Liver (tissue), 9 donors: ENCODE results near the gene LECT2. TPM values are rescaled to one million over a fixed set of nuclear protein-coding genes. Genes with fewer than 3 reads are reported as not detected.

Source experiments
- DNase-seq: peaks from one replicate; pipeline ENCODE4 v3.0.0-alpha.2; 2017; ENCODE audit warnings: low spot score
- H3K27ac ChIP-seq, 2 donors: one replicate each; pipeline ENCODE4 v1.7.0; 2013; ENCODE audit warnings: inconsistent platforms in 2 of 2, low read length in 2 of 2, control low read depth in 1 of 2, low read depth in 1 of 2, mild to moderate bottlenecking in 1 of 2
- H3K27me3 ChIP-seq, 4 donors: one replicate each; pipeline versions ENCODE4 v1.6.1 to v1.7.0; 2013; ENCODE audit warnings: low read length in 3 of 4, inconsistent platforms in 1 of 4, mild to moderate bottlenecking in 1 of 4, moderate library complexity in 1 of 4; ENCODE audit not compliant: control insufficient read depth in 4 of 4, insufficient read depth in 4 of 4
- H3K36me3 ChIP-seq, 4 donors: one replicate each; pipeline versions ENCODE4 v1.6.1 to v1.7.0; 2013; ENCODE audit warnings: low read length in 3 of 4, mild to moderate bottlenecking in 3 of 4, low read depth in 1 of 4, moderate library complexity in 1 of 4; ENCODE audit not compliant: control insufficient read depth in 4 of 4, insufficient read depth in 3 of 4
- H3K4me1 ChIP-seq, 4 donors: one replicate each; pipeline versions ENCODE4 v1.6.1 to v1.7.0; 2013; ENCODE audit warnings: low read length in 3 of 4, mild to moderate bottlenecking in 3 of 4, moderate library complexity in 1 of 4; ENCODE audit not compliant: control insufficient read depth in 4 of 4, insufficient read depth in 4 of 4
- H3K4me3 ChIP-seq, 3 donors: one replicate each; pipeline versions ENCODE4 v1.6.1 to v1.7.0; 2013; ENCODE audit warnings: low read length in 3 of 3, control low read depth in 1 of 3, low read depth in 1 of 3, mild to moderate bottlenecking in 1 of 3
- H3K9ac ChIP-seq, 2 donors: one replicate each; pipeline ENCODE4 v1.7.0; 2013; ENCODE audit warnings: low read length in 2 of 2, mild to moderate bottlenecking in 2 of 2, moderate library complexity in 2 of 2, control low read depth in 1 of 2, low read depth in 1 of 2
- H3K9me3 ChIP-seq, 4 donors: one replicate each; pipeline versions ENCODE4 v1.6.1 to v1.7.0; 2013; ENCODE audit warnings: low read length in 3 of 4; ENCODE audit not compliant: control insufficient read depth in 4 of 4
- ATF3 ChIP-seq: IDR thresholded peaks from 2 replicates; pipeline ENCODE4 v1.6.1; 2016; ENCODE audit warnings: antibody characterized with exemption
- CTCF ChIP-seq: fragments of 150-350 bp; IDR thresholded peaks from 2 replicates; pipeline ENCODE4 v1.5.1; 2017; ENCODE audit warnings: improper control_type of control experiment, low read depth, low read length; ENCODE audit not compliant: missing input control
- EGR1 ChIP-seq, 2 donors: IDR thresholded peaks; 2 replicates each; pipeline ENCODE4 v1.6.1; 2016 to 2018; ENCODE audit warnings: antibody characterized with exemption in 2 of 2, low read depth in 2 of 2
- FOXA1 ChIP-seq: IDR thresholded peaks from 2 replicates; pipeline ENCODE4 v1.6.1; 2016; ENCODE audit warnings: antibody characterized with exemption
- FOXA2 ChIP-seq: IDR thresholded peaks from 2 replicates; pipeline ENCODE4 v1.6.1; 2016; ENCODE audit warnings: antibody characterized with exemption
- GABPA ChIP-seq, 2 donors: IDR thresholded peaks in 1 of 2; conservative IDR thresholded peaks in 1 of 2; 2 replicates each; pipeline ENCODE4 v1.6.1; 2016; ENCODE audit warnings: antibody characterized with exemption in 2 of 2, mild to moderate bottlenecking in 1 of 2, moderate library complexity in 1 of 2
- HNF4A ChIP-seq, 2 donors: conservative IDR thresholded peaks; 2 replicates each; pipeline ENCODE4 v1.6.1; 2016; ENCODE audit warnings: antibody characterized with exemption in 2 of 2, mild to moderate bottlenecking in 2 of 2
- HNF4G ChIP-seq: IDR thresholded peaks from 2 replicates; pipeline ENCODE4 v1.6.1; 2016; ENCODE audit warnings: antibody characterized with exemption
- JUND ChIP-seq, 2 donors: IDR thresholded peaks; 2 replicates each; pipeline ENCODE4 v1.6.1; 2016; ENCODE audit warnings: antibody characterized with exemption in 2 of 2
- MAX ChIP-seq: IDR thresholded peaks from 2 replicates; pipeline ENCODE4 v1.6.1; 2016; ENCODE audit warnings: antibody characterized with exemption
- NR2F2 ChIP-seq: IDR thresholded peaks from 2 replicates; pipeline ENCODE4 v1.6.1; 2016; ENCODE audit warnings: antibody characterized with exemption
- RAD21 ChIP-seq, 2 donors: IDR thresholded peaks; 2 replicates each; pipeline ENCODE4 v1.6.1; 2016; ENCODE audit warnings: antibody characterized with exemption in 2 of 2, mild to moderate bottlenecking in 2 of 2
- REST ChIP-seq: IDR thresholded peaks from 2 replicates; pipeline ENCODE4 v1.6.1; 2016; ENCODE audit warnings: antibody characterized with exemption, mild to moderate bottlenecking
- RXRA ChIP-seq, 2 donors: IDR thresholded peaks; 2 replicates each; pipeline ENCODE4 v1.6.1; 2017 to 2018; ENCODE audit warnings: antibody characterized with exemption in 2 of 2, mild to moderate bottlenecking in 1 of 2
- SP1 ChIP-seq: IDR thresholded peaks from 2 replicates; pipeline ENCODE4 v1.6.1; 2018; ENCODE audit warnings: antibody characterized with exemption, mild to moderate bottlenecking
- TAF1 ChIP-seq: conservative IDR thresholded peaks from 2 replicates; pipeline ENCODE4 v1.6.1; 2016; ENCODE audit warnings: antibody characterized with exemption, mild to moderate bottlenecking
- YY1 ChIP-seq: IDR thresholded peaks from 2 replicates; pipeline ENCODE4 v1.6.1; 2016; ENCODE audit warnings: antibody characterized with exemption, mild to moderate bottlenecking
- ZBTB33 ChIP-seq: IDR thresholded peaks from 2 replicates; pipeline ENCODE4 v1.6.1; 2016; ENCODE audit warnings: antibody characterized with exemption
- WGBS: extraction: QIAGEN DNeasy Blood & Tissue Kit; methylation state at CpG from one replicate; pipeline ENCODE4 v1.1.7; 2013; 5-methylcytosine and 5-hydroxymethylcytosine counted together
- polyA plus RNA-seq, 2 donors: library from polyadenylated mRNA; stranded (reverse) in 1 of 2; unstranded in 1 of 2; fragments of 200-250 nt in 1 of 2; fragments of >200 nt in 1 of 2; fragmentation: Nextera tagmentation in 1 of 2; extraction: Ambion mirVana in 1 of 2; gene quantifications; one replicate each; pipeline versions ENCODE4 v1.2.1 to v1.2.3, GENCODE V29; 2013 to 2015
- total RNA-seq, 2 donors: library from RNA; depleted of rRNA; stranded (reverse); fragments of >200 nt; gene quantifications; one replicate each; pipeline ENCODE4 v1.2.3, GENCODE V29; 2014
- donor health status: healthy.
- donor health status: healthy.
- donor health status: healthy.
- donor health status: healthy.
- donor health status: healthy.

Gene LECT2
- total and polyA plus RNA-seq, 4 donors: 27.4 to 93.8 (median 81.1) TPM

GRCh38 chr5:135900276-135900675 lies 54.5 kb downstream of the LECT2 start:
- no peak for TF ChIP-seq RXRA (IDR thresholded peaks at IDR 0.05)
- no peak for TF ChIP-seq TAF1
- TF ChIP-seq RAD21 (IDR thresholded peaks at IDR 0.05): no peak
- H3K27me3 ChIP-seq: peaks cover 0 to 2% (median 0%) of the 10 kb centered on the region in 4 donors
- no peak overlapping the region for H3K4me3 ChIP-seq
- 71% methylated on average over 3 of the region's 3 CpGs for WGBS
- H3K27ac ChIP-seq: no peak overlapping the region
- H3K9me3 ChIP-seq: no peaks in the 10 kb centered on the region
- no peaks in the 10 kb centered on the region for H3K4me1 ChIP-seq
- H3K9ac ChIP-seq: no peak overlapping the region
- DNase-seq: no peak
- no peaks in the 10 kb centered on the region for H3K36me3 ChIP-seq

- no peaks in the 10 kb centered on the region for H3K36me3 ChIP-seq
- H3K27me3 ChIP-seq: peaks cover 0 to 2% (median 0%) of the 10 kb centered on the region in 4 donors
- no peaks in the 10 kb centered on the region for H3K9me3 ChIP-seq
- TF ChIP-seq TAF1 (no peak), SP1 (no peak), GABPA (IDR thresholded peaks at IDR 0.05 in 1 of 2, conservative IDR thresholded peaks at IDR 0.05 in 1 of 2) (no peak), REST (no peak), FOXA2 (no peak), JUND (IDR thresholded peaks at IDR 0.05) (no peak), YY1 (no peak), ZBTB33 (no peak), FOXA1 (no peak), NR2F2 (no peak), HNF4A (conservative IDR thresholded peaks at IDR 0.05) (no peak), RXRA (IDR thresholded peaks at IDR 0.05) (no peak), MAX (no peak), HNF4G (no peak), EGR1 (IDR thresholded peaks at IDR 0.05; ENCODE audit: low read depth in 2 of 2) (no peak), ATF3 (no peak), RAD21 (IDR thresholded peaks at IDR 0.05) (no peak), CTCF (no peak)
- H3K27ac ChIP-seq: no peak overlapping the region
- H3K9ac ChIP-seq: no peak overlapping the region
- WGBS: 82% methylated on average over 6 of the region's 6 CpGs
- H3K4me3 ChIP-seq: no peak overlapping the region
- DNase-seq: no peak
- no peaks in the 10 kb centered on the region for H3K4me1 ChIP-seq
These were observed 56.1 kb downstream of the LECT2 start for GRCh38 chr5:135898651-135899050.

Other genes starting within 250 kb of the LECT2 start
- gene SLC25A48, start 120.3 kb downstream of the LECT2 start, total RNA-seq: 1 to 10 TPM; 1.1 TPM
- under 1 TPM; 0.24 to 0.37 TPM for gene SLC25A48, start 120.3 kb downstream of the LECT2 start, polyA plus RNA-seq
- not detected for gene IL9, start 59.1 kb downstream of the LECT2 start, total RNA-seq
- gene IL9, start 59.1 kb downstream of the LECT2 start, polyA plus RNA-seq: not detected
- 100 to 1,000 TPM in 1 of 2 donors, 10 to 100 TPM in 1; 45.2 to 144 TPM for gene TGFBI, start 74.0 kb upstream of the LECT2 start, total RNA-seq
- gene TGFBI, start 74.0 kb upstream of the LECT2 start, polyA plus RNA-seq: 10 to 100 TPM; 33.7 to 43.0 TPM
- 10 to 100 TPM; 16.2 to 42.0 TPM for gene SMAD5, start 177.9 kb upstream of the LECT2 start, total RNA-seq
- 10 to 100 TPM in 1 of 2 donors, 1 to 10 TPM in 1; 5.9 to 16.5 TPM for gene SMAD5, start 177.9 kb upstream of the LECT2 start, polyA plus RNA-seq
- not detected for gene SMIM32, start 238.2 kb upstream of the LECT2 start, total RNA-seq
- gene SMIM32, start 238.2 kb upstream of the LECT2 start, polyA plus RNA-seq: under 1 TPM in 1 of 2 donors, not detected in 1; 0.02 TPM